HL-60 (cell line): ENCODE measurements around the gene FUCA2.

Source experiments
- DNase-seq, 2 experiments: peaks; one replicate each; pipeline ENCODE4 v3.0.0-alpha.2; 2010 to 2020; ENCODE audit warnings: low read depth in 1 of 2, low spot score in 1 of 2
- H3K27ac ChIP-seq: fragments of 250-450 bp; sonication (Bioruptor Pico); replicated peaks from 2 replicates; pipeline ENCODE4 v1.5.1; 2020; ENCODE audit warnings: mild to moderate bottlenecking, moderate library complexity
- H3K27me3 ChIP-seq: fragments of 250-450 bp; sonication (Bioruptor Pico); 2 replicates; pipeline ENCODE4 v1.5.1; 2021; ENCODE audit warnings: mild to moderate bottlenecking, moderate library complexity; ENCODE audit not compliant: insufficient read depth, poor library complexity, severe bottlenecking
- H3K4me3 ChIP-seq: replicated peaks from 2 replicates; pipeline ENCODE4 v1.5.1; 2011; ENCODE audit warnings: mild to moderate bottlenecking, control low read depth, low read length; ENCODE audit not compliant: insufficient read depth
- GABPA ChIP-seq: IDR thresholded peaks from 2 replicates; pipeline ENCODE4 v1.6.1; 2012; ENCODE audit warnings: low read depth
- POLR2AphosphoS5 ChIP-seq: IDR thresholded peaks from 2 replicates; pipeline ENCODE4 v1.6.1; 2012; ENCODE audit warnings: low read depth
- SPI1 ChIP-seq: IDR thresholded peaks from 2 replicates; pipeline ENCODE4 v1.6.1; 2012; ENCODE audit warnings: low read depth, mild to moderate bottlenecking, borderline replicate concordance
- TF ChIP-seq, protein P1 (sequence below): IDR thresholded peaks from 2 replicates; pipeline ENCODE4 v1.6.1; 2012; ENCODE audit warnings: low read depth; ENCODE audit not compliant: insufficient replicate concordance
- TF ChIP-seq, protein P2 (sequence below): IDR thresholded peaks from one replicate; pipeline ENCODE4 v1.5.1; 2011; ENCODE audit warnings: low read length, control low read depth, inconsistent platforms; ENCODE audit not compliant: insufficient read depth

FUCA2 gene

DNA sequence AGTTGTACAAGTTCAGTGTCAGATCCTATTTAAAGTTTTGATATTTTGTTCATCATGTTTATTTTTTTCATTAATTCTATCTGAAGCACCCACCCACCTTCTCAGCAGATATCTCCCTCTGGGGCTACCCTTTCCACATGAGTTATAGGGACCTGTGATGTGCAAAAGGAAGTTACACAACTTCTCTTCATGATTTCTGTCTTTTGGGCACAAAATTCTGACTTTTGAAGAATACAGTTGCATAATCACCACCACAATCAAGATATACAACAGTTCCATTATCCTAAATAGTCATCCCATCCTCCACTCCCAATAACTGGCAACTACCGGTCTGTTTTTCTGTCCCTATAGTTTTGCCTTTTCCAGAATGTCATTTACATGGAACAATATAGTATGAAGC is 13.8 kb upstream of the FUCA2 start:
- TF ChIP-seq, protein P1, sequence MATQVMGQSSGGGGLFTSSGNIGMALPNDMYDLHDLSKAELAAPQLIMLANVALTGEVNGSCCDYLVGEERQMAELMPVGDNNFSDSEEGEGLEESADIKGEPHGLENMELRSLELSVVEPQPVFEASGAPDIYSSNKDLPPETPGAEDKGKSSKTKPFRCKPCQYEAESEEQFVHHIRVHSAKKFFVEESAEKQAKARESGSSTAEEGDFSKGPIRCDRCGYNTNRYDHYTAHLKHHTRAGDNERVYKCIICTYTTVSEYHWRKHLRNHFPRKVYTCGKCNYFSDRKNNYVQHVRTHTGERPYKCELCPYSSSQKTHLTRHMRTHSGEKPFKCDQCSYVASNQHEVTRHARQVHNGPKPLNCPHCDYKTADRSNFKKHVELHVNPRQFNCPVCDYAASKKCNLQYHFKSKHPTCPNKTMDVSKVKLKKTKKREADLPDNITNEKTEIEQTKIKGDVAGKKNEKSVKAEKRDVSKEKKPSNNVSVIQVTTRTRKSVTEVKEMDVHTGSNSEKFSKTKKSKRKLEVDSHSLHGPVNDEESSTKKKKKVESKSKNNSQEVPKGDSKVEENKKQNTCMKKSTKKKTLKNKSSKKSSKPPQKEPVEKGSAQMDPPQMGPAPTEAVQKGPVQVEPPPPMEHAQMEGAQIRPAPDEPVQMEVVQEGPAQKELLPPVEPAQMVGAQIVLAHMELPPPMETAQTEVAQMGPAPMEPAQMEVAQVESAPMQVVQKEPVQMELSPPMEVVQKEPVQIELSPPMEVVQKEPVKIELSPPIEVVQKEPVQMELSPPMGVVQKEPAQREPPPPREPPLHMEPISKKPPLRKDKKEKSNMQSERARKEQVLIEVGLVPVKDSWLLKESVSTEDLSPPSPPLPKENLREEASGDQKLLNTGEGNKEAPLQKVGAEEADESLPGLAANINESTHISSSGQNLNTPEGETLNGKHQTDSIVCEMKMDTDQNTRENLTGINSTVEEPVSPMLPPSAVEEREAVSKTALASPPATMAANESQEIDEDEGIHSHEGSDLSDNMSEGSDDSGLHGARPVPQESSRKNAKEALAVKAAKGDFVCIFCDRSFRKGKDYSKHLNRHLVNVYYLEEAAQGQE: no peak
- TF ChIP-seq, protein P2, sequence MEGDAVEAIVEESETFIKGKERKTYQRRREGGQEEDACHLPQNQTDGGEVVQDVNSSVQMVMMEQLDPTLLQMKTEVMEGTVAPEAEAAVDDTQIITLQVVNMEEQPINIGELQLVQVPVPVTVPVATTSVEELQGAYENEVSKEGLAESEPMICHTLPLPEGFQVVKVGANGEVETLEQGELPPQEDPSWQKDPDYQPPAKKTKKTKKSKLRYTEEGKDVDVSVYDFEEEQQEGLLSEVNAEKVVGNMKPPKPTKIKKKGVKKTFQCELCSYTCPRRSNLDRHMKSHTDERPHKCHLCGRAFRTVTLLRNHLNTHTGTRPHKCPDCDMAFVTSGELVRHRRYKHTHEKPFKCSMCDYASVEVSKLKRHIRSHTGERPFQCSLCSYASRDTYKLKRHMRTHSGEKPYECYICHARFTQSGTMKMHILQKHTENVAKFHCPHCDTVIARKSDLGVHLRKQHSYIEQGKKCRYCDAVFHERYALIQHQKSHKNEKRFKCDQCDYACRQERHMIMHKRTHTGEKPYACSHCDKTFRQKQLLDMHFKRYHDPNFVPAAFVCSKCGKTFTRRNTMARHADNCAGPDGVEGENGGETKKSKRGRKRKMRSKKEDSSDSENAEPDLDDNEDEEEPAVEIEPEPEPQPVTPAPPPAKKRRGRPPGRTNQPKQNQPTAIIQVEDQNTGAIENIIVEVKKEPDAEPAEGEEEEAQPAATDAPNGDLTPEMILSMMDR: no peak
- no peak for TF ChIP-seq POLR2AphosphoS5
- peak; percentile 42 to 48 for DNase-seq
- Histone ChIP-seq H3K4me3 (no peak overlapping the region), H3K27me3 (no peaks in the 10 kb centered on the region), H3K27ac (no peak overlapping the region)

DNA sequence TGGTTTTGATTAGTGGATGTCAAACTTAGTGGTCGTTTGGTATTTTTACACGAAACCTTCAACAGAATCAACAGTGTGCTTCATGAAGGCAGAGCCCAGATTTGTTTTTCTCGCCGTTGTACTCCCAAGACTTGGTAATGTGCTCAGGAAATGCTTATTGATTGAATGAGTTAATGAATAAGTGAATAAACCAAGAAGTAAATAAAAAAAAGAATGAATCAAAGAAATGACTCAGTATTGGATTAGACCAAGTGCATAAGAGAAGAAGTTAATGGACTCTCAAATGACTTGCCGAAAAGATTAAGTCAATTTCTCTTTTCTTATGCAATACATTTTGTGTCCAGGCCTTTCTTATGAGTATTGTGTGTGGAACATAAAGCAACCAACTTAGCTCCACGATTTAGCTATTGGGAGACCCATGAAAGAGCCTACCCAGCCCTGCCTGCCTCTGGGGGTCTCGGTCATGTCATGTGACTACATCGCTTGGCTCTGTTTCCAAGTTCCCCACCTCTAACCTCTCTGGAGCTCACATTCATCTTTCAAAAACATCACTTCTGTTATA is 10.6 kb upstream of the FUCA2 start:
- no peak for DNase-seq
- TF ChIP-seq, protein P2: no peak
- TF ChIP-seq SPI1 (no peak), GABPA (no peak), POLR2AphosphoS5 (no peak)
- TF ChIP-seq, protein P1: no peak
- Histone ChIP-seq H3K27me3 (no peaks in the 10 kb centered on the region), H3K4me3 (no peak overlapping the region), H3K27ac (no peak overlapping the region)

DNA sequence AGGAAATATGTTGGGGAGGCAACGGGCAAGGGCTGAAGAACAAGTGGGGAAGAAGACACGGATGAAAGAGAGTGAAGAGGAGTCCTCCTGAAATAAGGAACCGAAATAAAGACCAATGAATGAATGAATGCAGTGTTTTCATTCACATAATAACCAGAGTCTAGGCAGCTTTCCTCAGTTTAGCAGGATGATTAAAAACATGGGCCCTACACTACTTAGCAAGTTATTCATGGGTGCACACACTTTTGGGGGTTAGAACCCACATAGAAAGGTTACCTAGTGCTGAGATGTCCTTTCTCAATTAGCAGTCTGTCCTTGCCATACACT is 5.9 kb upstream of the FUCA2 start:
- Histone ChIP-seq H3K4me3 (no peak overlapping the region), H3K27me3 (no peaks in the 10 kb centered on the region)
- TF ChIP-seq POLR2AphosphoS5: no peak
- TF ChIP-seq GABPA: no peak
- TF ChIP-seq, protein P1: no peak
- TF ChIP-seq, protein P2: no peak
- TF ChIP-seq SPI1: no peak

More for the DNA sequence above, 5.9 kb upstream of the FUCA2 start:
- no peak overlapping the region for H3K27ac ChIP-seq
- DNase-seq: no peak
